GM12891 (cell line): ENCODE results near the gene RHBDD3.
"Not testable (repeated sequence)": the region's sequence is repeated elsewhere in the genome, so short reads cannot be mapped to it uniquely, and the experiment has no call there.

ENCODE experiments used
- PAX5 ChIP-seq: IDR thresholded peaks from 2 replicates; pipeline ENCODE4 v1.6.1; 2011; ENCODE audit warnings: low read length, moderate library complexity, mild to moderate bottlenecking; ENCODE audit not compliant: insufficient read depth, severe bottlenecking
- POLR2A ChIP-seq: IDR thresholded peaks from 2 replicates; pipeline ENCODE4 v1.6.1; 2011; ENCODE audit warnings: low read depth, low read length, control low read depth
- POLR2AphosphoS5 ChIP-seq: IDR thresholded peaks from 2 replicates; pipeline ENCODE4 v1.6.1; 2011; ENCODE audit warnings: low read depth, low read length, control low read depth
- POU2F2 ChIP-seq: IDR thresholded peaks from 2 replicates; pipeline ENCODE4 v1.6.1; 2011; ENCODE audit warnings: low read depth, mild to moderate bottlenecking, control low read depth, low read length, moderate library complexity
- SPI1 ChIP-seq: IDR thresholded peaks from 2 replicates; pipeline ENCODE4 v1.6.1; 2011; ENCODE audit warnings: low read depth, low read length, control low read depth
- TAF1 ChIP-seq: IDR thresholded peaks from 2 replicates; pipeline ENCODE4 v1.6.1; 2011; ENCODE audit warnings: low read depth, low read length, control low read depth

- TF ChIP-seq POLR2A, POLR2AphosphoS5, TAF1, POU2F2, SPI1, PAX5: not testable (repeated sequence)
Measured at GRCh38 chr22:29240481-29240880, 27.3 kb downstream of the RHBDD3 start.
